ENCODE measurements around the gene DPP10. TPM values are rescaled to one million over a fixed set of nuclear protein-coding genes. Genes with fewer than 3 reads are reported as not detected.

Gene DPP10
- total RNA-seq, 1 donor from 2014 or later, result 2.4 TPM

GRCh38 chr2:114457956-114458355 lies 15.5 kb downstream of the DPP10 start:
- Histone ChIP-seq H3K4me3 (ENCODE audit: low read depth, low read length) (no peak overlapping the region), H3K27me3 (ENCODE audit: control insufficient read depth, insufficient read depth, low read length) (no peaks in the 10 kb centered on the region), H3K36me3 (ENCODE audit: control insufficient read depth, insufficient read depth, low read length) (no peaks in the 10 kb centered on the region)
- DNase-seq (ENCODE audit: low read depth), result no peak
- TF ChIP-seq, protein P1, sequence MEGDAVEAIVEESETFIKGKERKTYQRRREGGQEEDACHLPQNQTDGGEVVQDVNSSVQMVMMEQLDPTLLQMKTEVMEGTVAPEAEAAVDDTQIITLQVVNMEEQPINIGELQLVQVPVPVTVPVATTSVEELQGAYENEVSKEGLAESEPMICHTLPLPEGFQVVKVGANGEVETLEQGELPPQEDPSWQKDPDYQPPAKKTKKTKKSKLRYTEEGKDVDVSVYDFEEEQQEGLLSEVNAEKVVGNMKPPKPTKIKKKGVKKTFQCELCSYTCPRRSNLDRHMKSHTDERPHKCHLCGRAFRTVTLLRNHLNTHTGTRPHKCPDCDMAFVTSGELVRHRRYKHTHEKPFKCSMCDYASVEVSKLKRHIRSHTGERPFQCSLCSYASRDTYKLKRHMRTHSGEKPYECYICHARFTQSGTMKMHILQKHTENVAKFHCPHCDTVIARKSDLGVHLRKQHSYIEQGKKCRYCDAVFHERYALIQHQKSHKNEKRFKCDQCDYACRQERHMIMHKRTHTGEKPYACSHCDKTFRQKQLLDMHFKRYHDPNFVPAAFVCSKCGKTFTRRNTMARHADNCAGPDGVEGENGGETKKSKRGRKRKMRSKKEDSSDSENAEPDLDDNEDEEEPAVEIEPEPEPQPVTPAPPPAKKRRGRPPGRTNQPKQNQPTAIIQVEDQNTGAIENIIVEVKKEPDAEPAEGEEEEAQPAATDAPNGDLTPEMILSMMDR (IDR thresholded peaks at IDR 0.05; ENCODE audit: insufficient read depth, low read length, poor library complexity, severe bottlenecking), result no peak

GRCh38 chr2:114461116-114461515 lies 18.7 kb downstream of the DPP10 start:
- no peaks in the 10 kb centered on the region for H3K36me3 ChIP-seq (ENCODE audit: control insufficient read depth, insufficient read depth, low read length)
- no peak overlapping the region for H3K4me3 ChIP-seq (ENCODE audit: low read depth, low read length)
- TF ChIP-seq, protein P1 (IDR thresholded peaks at IDR 0.05; ENCODE audit: insufficient read depth, low read length, poor library complexity, severe bottlenecking), result no peak

GRCh38 chr2:114464961-114465706 lies 22.7 kb downstream of the DPP10 start:
- Histone ChIP-seq H3K36me3 (ENCODE audit: control insufficient read depth, insufficient read depth, low read length) (no peaks in the 10 kb centered on the region), H3K27me3 (ENCODE audit: control insufficient read depth, insufficient read depth, low read length) (no peaks in the 10 kb centered on the region), H3K4me3 (ENCODE audit: low read depth, low read length) (no peak overlapping the region)
- no peak for DNase-seq (ENCODE audit: low read depth)
- TF ChIP-seq, protein P1 (IDR thresholded peaks at IDR 0.05; ENCODE audit: insufficient read depth, low read length, poor library complexity, severe bottlenecking), result no peak

More at GRCh38 chr2:114461116-114461515, 18.7 kb downstream of the DPP10 start:
- no peak for DNase-seq (ENCODE audit: low read depth)
- no peaks in the 10 kb centered on the region for H3K27me3 ChIP-seq (ENCODE audit: control insufficient read depth, insufficient read depth, low read length)

DNA sequence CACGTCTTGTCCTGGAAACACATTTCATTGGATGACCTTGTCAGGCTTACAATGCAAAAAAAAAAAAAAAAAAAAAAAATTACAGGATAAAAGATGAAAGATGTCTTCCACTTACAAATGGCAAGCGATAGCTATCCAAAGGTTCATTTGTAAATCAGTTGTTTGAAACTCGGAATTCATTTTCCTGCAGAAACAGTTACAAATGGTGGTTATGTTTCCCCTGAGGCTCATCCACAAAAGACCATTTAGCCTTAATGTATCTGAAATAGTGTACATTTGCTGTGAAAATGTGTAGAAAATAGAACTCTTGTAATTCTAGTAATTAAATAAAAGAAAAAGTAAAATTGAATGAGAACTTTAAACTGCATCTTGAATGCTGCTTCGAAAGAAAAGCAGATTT lies 25.9 kb downstream of the DPP10 start:
- H3K27me3 ChIP-seq (ENCODE audit: control insufficient read depth, insufficient read depth, low read length), result no peaks in the 10 kb centered on the region
- TF ChIP-seq, protein P1 (IDR thresholded peaks at IDR 0.05; ENCODE audit: insufficient read depth, low read length, poor library complexity, severe bottlenecking), result no peak

GRCh38 chr2:114472246-114472645 lies 29.8 kb downstream of the DPP10 start:
- TF ChIP-seq, protein P1 (IDR thresholded peaks at IDR 0.05; ENCODE audit: insufficient read depth, low read length, poor library complexity, severe bottlenecking), result no peak

More for the DNA sequence above, 25.9 kb downstream of the DPP10 start:
- no peaks in the 10 kb centered on the region for H3K36me3 ChIP-seq (ENCODE audit: control insufficient read depth, insufficient read depth, low read length)
- no peak for DNase-seq (ENCODE audit: low read depth)
- H3K4me3 ChIP-seq (ENCODE audit: low read depth, low read length), result no peak overlapping the region

DNA sequence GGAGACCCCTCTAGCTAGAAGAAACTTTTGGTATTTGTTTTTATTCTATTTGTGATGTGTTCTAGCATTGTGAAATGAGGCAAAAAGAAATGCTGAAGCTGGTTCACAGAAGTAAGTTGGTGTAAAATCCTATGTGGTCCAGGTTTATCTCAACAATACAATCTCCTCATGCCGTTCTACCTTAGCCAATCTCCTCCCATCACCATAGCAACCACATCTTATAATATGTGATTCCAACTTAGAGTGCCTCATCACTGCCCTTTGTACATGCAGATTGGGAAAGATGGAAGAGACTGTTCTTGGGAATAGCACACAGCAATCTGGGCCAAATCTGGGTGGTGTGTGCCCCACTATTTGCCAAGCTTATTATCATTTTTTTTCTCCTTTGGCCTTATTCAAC lies 30.3 kb downstream of the DPP10 start:
- TF ChIP-seq, protein P1 (IDR thresholded peaks at IDR 0.05; ENCODE audit: insufficient read depth, low read length, poor library complexity, severe bottlenecking), result no peak
- H3K36me3 ChIP-seq (ENCODE audit: control insufficient read depth, insufficient read depth, low read length), result no peaks in the 10 kb centered on the region
- H3K27me3 ChIP-seq (ENCODE audit: control insufficient read depth, insufficient read depth, low read length), result no peaks in the 10 kb centered on the region
- H3K4me3 ChIP-seq (ENCODE audit: low read depth, low read length), result no peak overlapping the region
- no peak for DNase-seq (ENCODE audit: low read depth)

More at GRCh38 chr2:114472246-114472645, 29.8 kb downstream of the DPP10 start:
- Histone ChIP-seq H3K27me3 (ENCODE audit: control insufficient read depth, insufficient read depth, low read length) (no peaks in the 10 kb centered on the region), H3K4me3 (ENCODE audit: low read depth, low read length) (no peak overlapping the region), H3K36me3 (ENCODE audit: control insufficient read depth, insufficient read depth, low read length) (no peaks in the 10 kb centered on the region)
- DNase-seq (ENCODE audit: low read depth), result no peak
